HepG2 (cell line): ENCODE measurements around the gene KLK14. TPM values are rescaled to one million over a fixed set of nuclear protein-coding genes. Genes with fewer than 3 reads are reported as not detected.

Experiments used
- ATAC-seq: fragments of 200-7000 bp; cut with Tn5 transposase; 3 replicates; pipeline ENCODE4 v1.9.1; 2020; ENCODE audit warnings: mild to moderate bottlenecking, moderate library complexity
- BruUV-seq: library from RNA; stranded (reverse); fragments of 400-500 nt; replicated peaks from 2 replicates; lab custom pipeline; 2021; lab: Mats Ljungman, UMichigan
- CTCF ChIA-PET: fragments of 300-600 bp; formaldehyde crosslinking; extraction: SDS; loops from one replicate; lab custom pipeline; 2021; ENCODE audit warnings: low total read pairs, inconsistent platforms, low intra/inter-chr PET ratio; lab: Yijun Ruan, JAX
- POLR2A ChIA-PET: fragments of 350-600 bp; sonication (Branson Sonifier 250); formaldehyde crosslinking; loops from one replicate; lab custom pipeline; 2020; ENCODE audit warnings: antibody characterized with exemption, inconsistent platforms; lab: Yijun Ruan, JAX
- DNase-seq: peaks from one replicate; pipeline ENCODE4 v3.0.0-alpha.2; 2015; ENCODE audit warnings: low spot score
- FAIRE-seq: peaks from 3 replicates; lab custom pipeline; 2011; peaks lifted over from hg19 to GRCh38; lab: Jason Lieb, UNC
- H2AFZ ChIP-seq: one replicate; pipeline ENCODE4 v1.6.1; 2011; ENCODE audit warnings: low read length, inconsistent platforms
- H3K27ac ChIP-seq: fragments of 300-600 bp; 3 replicates; pipeline ENCODE4 v1.8.0; 2011; ENCODE audit warnings: mixed run types, mild to moderate bottlenecking, mixed read lengths, low read length, inconsistent platforms; ENCODE audit not compliant: insufficient read depth; ENCODE audit errors: extremely low read length
- H3K27me3 ChIP-seq, 2 experiments: fragments of 200-600 bp in 1 of 2; 2 replicates in 1 of 2; 3 replicates in 1 of 2; pipeline versions ENCODE4 v1.6.0 to v1.8.0; 2011; ENCODE audit warnings: low read length in 2 of 2, mild to moderate bottlenecking in 2 of 2, moderate library complexity in 2 of 2, inconsistent platforms in 1 of 2; ENCODE audit not compliant: insufficient read depth in 2 of 2, control insufficient read depth in 1 of 2
- H3K36me3 ChIP-seq, 2 experiments: fragments of 200-600 bp in 1 of 2; replicated peaks in 1 of 2; 2 replicates in 1 of 2; 3 replicates in 1 of 2; pipeline versions ENCODE4 v1.5.1 to v1.8.0; 2011; ENCODE audit warnings: low read length in 2 of 2, inconsistent platforms in 1 of 2; ENCODE audit not compliant: insufficient read depth in 2 of 2, control insufficient read depth in 1 of 2
- H3K4me1 ChIP-seq: 2 replicates; pipeline ENCODE4 v1.5.1; 2012; ENCODE audit warnings: low read length, inconsistent platforms; ENCODE audit not compliant: insufficient read depth
- H3K4me2 ChIP-seq: 2 replicates; pipeline ENCODE4 v1.6.0; 2011; ENCODE audit warnings: low read depth, low read length, inconsistent platforms
- H3K4me3 ChIP-seq, 3 experiments: fragments of 200-600 bp in 1 of 3; sonication (generic), shearing (Covaris generic) in 1 of 3; replicated peaks in 1 of 3; 2 replicates each; pipeline ENCODE4 v1.5.1; 2011 to 2016; ENCODE audit warnings: low read length in 3 of 3, inconsistent platforms in 2 of 3, low read depth in 2 of 3, mild to moderate bottlenecking in 2 of 3, control low read depth in 1 of 3, mixed read lengths in 1 of 3; ENCODE audit not compliant: insufficient read depth in 1 of 3
- H3K79me2 ChIP-seq: one replicate; pipeline ENCODE4 v1.6.1; 2011; ENCODE audit warnings: low read length, inconsistent platforms; ENCODE audit not compliant: insufficient read depth
- H3K9ac ChIP-seq: 2 replicates; pipeline ENCODE4 v1.6.0; 2011; ENCODE audit warnings: mild to moderate bottlenecking, low read depth, low read length, inconsistent platforms; ENCODE audit not compliant: insufficient read depth
- H3K9me3 ChIP-seq: 2 replicates; pipeline ENCODE4 v1.5.1; 2012; ENCODE audit warnings: mild to moderate bottlenecking, low read length
- H4K20me1 ChIP-seq: 2 replicates; pipeline ENCODE4 v1.6.0; 2011; ENCODE audit warnings: inconsistent platforms, mild to moderate bottlenecking, low read length, moderate library complexity; ENCODE audit not compliant: insufficient read depth
- IRF1 ChIP-seq: sonication (generic); formaldehyde crosslinking; IDR thresholded peaks from 2 replicates; pipeline ENCODE4 v1.4.0; 2020; ENCODE audit warnings: low read depth, mild to moderate bottlenecking, missing genetic modification reagents
- SMAD3 ChIP-seq: sonication (generic); formaldehyde crosslinking; IDR thresholded peaks from 2 replicates; pipeline ENCODE4 v1.4.0; 2020; ENCODE audit warnings: missing genetic modification reagents
- SP1 ChIP-seq, 2 experiments: fragments of 450-650 bp in 1 of 2; sonication (generic) in 1 of 2; formaldehyde crosslinking in 1 of 2; IDR thresholded peaks; 2 replicates each; pipeline versions ENCODE4 v1.4.0 to v1.6.1; 2016 to 2020; ENCODE audit warnings: missing genetic modification reagents in 1 of 2
- TBP ChIP-seq: sonication (generic); formaldehyde crosslinking; IDR thresholded peaks from 2 replicates; pipeline ENCODE4 v1.5.0; 2020; ENCODE audit warnings: missing genetic modification reagents
- ZNF230 ChIP-seq: sonication (generic); formaldehyde crosslinking; IDR thresholded peaks from 2 replicates; pipeline ENCODE4 v1.4.0; 2020; ENCODE audit warnings: mild to moderate bottlenecking, missing genetic modification reagents
- ZNF354B ChIP-seq: sonication (generic); formaldehyde crosslinking; IDR thresholded peaks from 2 replicates; pipeline ENCODE4 v1.8.0; 2022; ENCODE audit warnings: mild to moderate bottlenecking, missing genetic modification reagents
- ZNF446 ChIP-seq: sonication (generic); formaldehyde crosslinking; IDR thresholded peaks from 2 replicates; pipeline ENCODE4 v1.5.0; 2020; ENCODE audit warnings: mild to moderate bottlenecking, missing genetic modification reagents
- WGBS: methylation state at CpG from one replicate; pipeline ENCODE4 v1.1.6; 2017; ENCODE audit warnings: low lambda C conversion rate; 5-methylcytosine and 5-hydroxymethylcytosine counted together
- in situ Hi-C: cut with HindIII; loops from 2 replicates; pipeline ENCODE4 v1.10.0; 2017; ENCODE audit warnings: low pct_unique_long_range_greater_than_20kb; ENCODE audit not compliant: extremely low pct_ligation_motif_present
- intact Hi-C: fragments of 100-400 bp; cut with micrococcal nuclease; formaldehyde crosslinking; loops from one replicate; pipeline ENCODE4 v1.10.0; 2022; ENCODE audit not compliant: unreplicated experiment
- polyA plus RNA-seq, 8 experiments: library from polyadenylated mRNA; depleted of rRNA in 3 of 8; stranded (reverse) in 7 of 8; unstranded in 1 of 8; fragments of >200 nt; fragmentation: Illumina TruSeq in 4 of 8; extraction: Trizol in 4 of 8; gene quantifications; 2 replicates each; pipeline versions ENCODE4 v1.2.1 to v1.2.3, GENCODE V29; 2011 to 2016; ENCODE audit warnings: low read depth in 4 of 8, missing spikeins in 1 of 8, mixed read lengths in 1 of 8; ENCODE audit not compliant: insufficient read depth in 1 of 8
- total RNA-seq, 5 experiments: library from RNA; depleted of rRNA; stranded (reverse); fragments of >200 nt; fragmentation: Illumina TruSeq; extraction: Trizol; gene quantifications; 2 replicates each; pipeline ENCODE4 v1.2.3, GENCODE V29; 2016; ENCODE audit warnings: low read depth in 1 of 5
- TF ChIP-seq, protein P1 (sequence below): sonication (generic); formaldehyde crosslinking; IDR thresholded peaks from 2 replicates; pipeline ENCODE4 v1.5.0; 2020; ENCODE audit warnings: mild to moderate bottlenecking, low read depth, missing genetic modification reagents, borderline replicate concordance

The KLK14 gene
- total and polyA plus RNA-seq, 2 of the 13 experiments (the other 11 are each of a cell fraction or from before 2014, with no cell fraction given) = not detected

DNA sequence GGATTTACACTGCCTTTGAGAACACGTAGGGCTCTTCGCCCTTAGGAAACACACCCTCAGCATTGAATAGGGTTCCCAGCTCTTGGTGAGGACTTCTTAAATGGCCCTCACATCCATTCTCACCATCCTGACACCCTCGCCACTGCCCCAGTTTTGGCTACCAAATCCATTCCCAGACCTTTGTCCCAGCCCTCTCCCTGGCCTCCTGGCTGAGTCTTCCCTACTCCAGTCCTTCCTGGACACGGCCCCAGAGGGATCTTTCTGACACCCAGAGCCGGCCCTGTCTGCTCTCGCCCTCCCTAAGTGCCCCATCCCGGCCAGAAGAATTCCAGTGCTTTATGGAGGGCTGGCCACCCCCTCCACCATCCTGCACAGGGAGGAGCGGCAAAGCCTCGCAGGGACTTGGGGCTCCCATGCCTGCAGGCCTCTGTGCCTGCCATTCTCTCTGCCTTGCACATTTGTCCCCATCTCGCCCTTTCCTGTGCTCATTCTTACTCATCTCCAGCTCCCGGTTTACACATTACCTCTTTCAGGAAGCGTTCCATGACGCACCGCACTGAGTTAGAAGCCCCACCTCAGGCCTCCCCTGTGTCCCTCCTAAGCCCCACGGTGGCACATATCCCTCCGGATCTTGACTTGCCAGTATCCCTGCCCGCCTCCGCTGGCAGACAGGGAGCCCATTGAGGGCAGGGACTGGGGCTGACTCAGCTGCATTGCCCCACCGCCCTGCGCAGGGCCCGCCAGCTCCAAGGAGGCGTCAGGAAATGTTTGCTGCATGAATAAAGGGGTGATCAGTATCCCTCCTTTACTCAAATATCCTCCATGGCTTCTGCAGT lies 11.0 kb upstream of the KLK14 start:
- in situ Hi-C loops = loop anchor here (5.0 to 25.0 kb wide), 2 partner anchors 76 to 156 kb away; partner anchors contain the start of gene KLK10
- no TSS peak for BruUV-seq
- H3K9me3 ChIP-seq = no peaks in the 10 kb centered on the region
- CTCF ChIA-PET = interaction anchor here (0.9 to 2.1 kb wide), 2 partner anchors 73 to 76 kb away, joined by 3 to 10 read pairs; no protein-coding TSS in a partner anchor
- peak overlapping the region; percentile 23; the same call in 1 of the 2 replicates for H3K4me2 ChIP-seq
- H3K79me2 ChIP-seq = no peaks in the 10 kb centered on the region
- H4K20me1 ChIP-seq = no peaks in the 10 kb centered on the region
- DNase-seq = no peak
- intact Hi-C loops = loop anchor here (1.0 kb wide), 1 partner anchor 72 kb away; no protein-coding TSS in a partner anchor
- WGBS = 63% methylated on average over 22 of the region's 22 CpGs
- FAIRE-seq = no peak
- peaks cover 0 to 4% of the 10 kb centered on the region in 2 experiments; a peak in 1 of 5 replicates for H3K36me3 ChIP-seq
- TF ChIP-seq SP1 (IDR thresholded peaks at IDR 0.05) (no peak), SP1 (CRISPR knock-in tag; IDR thresholded peaks at IDR 0.05) (no peak), TBP (CRISPR knock-in tag) (no peak), ZNF354B (CRISPR knock-in tag) (no peak), SMAD3 (no peak), ZNF446 (CRISPR knock-in tag) (no peak), IRF1 (CRISPR knock-in tag) (no peak), ZNF230 (no peak)
- TF ChIP-seq, protein P1, sequence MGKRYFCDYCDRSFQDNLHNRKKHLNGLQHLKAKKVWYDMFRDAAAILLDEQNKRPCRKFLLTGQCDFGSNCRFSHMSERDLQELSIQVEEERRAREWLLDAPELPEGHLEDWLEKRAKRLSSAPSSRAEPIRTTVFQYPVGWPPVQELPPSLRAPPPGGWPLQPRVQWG = no peak
- TF ChIP-seq, all 625 proteins: peak for 0
- Histone ChIP-seq H3K4me1 (peaks cover 17% of the 10 kb centered on the region), H3K4me3 (peak overlapping the region in 1 of 3 experiments; percentile 13; a peak in 1 of 6 replicates), H3K27ac (no peak overlapping the region), H3K9ac (no peak overlapping the region), H2AFZ (no peak overlapping the region), H3K27me3 (peaks cover 0 to 1% of the 10 kb centered on the region in 2 experiments; a peak in 2 of 5 replicates)
- POLR2A ChIA-PET = no interaction called here
- peak; percentile 16; the same call in 1 of the 3 replicates for ATAC-seq
